Measurements from ENCODE around the gene PALM3.

- TF ChIP-seq OSR1 (CRISPR knock-in tag; IDR thresholded peaks at IDR 0.05) (no peak), ISL1 (CRISPR knock-in tag; IDR thresholded peaks at IDR 0.05) (no peak), ZFP3 (CRISPR knock-in tag; IDR thresholded peaks at IDR 0.05) (no peak)
Observed at GRCh38 chr19:14054721-14055120, 7.2 kb downstream of the PALM3 start.

Data from SK-N-SH treated with all-trans-retinoic acid at 6 μM for 48 hours (cell line).